IPS-11a (cell line): ENCODE data around the gene GP5.

Experiments used
- H3K4me3 ChIP-seq: one replicate; pipeline ENCODE4 v1.5.1; 2013; ENCODE audit warnings: low read depth, low read length, control low read depth

Gene GP5

DNA sequence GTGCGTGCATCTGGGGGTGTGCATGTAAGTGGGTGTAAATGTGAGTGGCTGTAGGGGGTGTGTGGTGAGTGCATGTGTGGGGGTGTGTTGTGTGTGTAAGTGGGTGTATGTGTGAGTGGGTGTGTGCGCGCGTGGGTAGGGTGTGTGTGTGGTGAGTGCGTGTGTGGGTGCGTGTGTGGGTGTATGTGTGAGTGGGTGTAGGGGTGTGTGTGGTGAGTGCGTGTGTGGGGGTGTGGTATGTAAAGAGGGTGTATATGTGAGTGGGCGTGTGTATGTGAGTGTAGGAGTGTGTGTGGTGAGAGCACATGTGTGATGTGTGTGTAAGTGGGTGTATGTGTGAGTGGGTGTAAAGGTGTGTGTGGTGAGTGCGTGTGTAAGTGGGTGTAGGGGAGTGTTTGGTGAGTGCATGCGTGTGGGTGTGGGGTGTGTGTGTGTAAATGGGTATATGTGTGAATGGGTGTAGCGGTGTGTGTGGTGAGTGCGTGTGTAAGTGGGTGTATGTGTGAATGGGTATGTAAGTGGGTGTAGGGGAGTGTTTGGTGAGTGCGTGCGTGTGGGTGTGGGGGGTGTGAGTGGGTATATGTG, 47.0 kb downstream of the GP5 start:
- no peak overlapping the region for H3K4me3 ChIP-seq

DNA sequence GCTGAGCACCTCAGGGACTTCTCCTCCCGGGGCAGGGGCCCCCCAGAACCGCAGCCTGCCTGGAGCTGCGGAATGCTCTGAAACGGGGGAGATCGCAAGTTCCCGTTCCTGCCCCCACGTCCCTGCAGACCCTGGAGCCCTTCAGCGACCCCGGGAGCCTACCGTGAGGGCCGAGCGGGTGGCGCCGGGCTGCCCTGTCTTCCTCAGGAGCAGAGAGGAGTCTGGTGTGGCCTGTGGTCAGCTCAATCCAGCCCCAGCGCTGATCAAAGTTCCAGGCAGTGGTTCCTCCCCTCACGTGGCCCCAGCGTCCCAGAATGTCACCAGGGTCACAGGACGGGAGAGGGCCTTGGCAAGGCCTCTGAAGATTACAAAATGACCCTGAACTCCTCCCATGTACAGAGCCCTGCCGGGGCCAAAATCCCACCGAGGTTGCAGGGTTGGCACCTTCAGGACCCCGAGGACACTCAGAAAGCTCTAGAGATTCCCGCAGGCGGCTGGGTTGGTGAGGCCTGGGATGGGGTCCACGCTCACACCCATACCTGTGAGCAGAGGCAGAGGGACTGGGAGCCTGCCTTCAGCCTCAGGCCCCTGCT, 47.9 kb downstream of the GP5 start, which contains the start of gene CPN2:
Gene CPN2, minus strand, starts transcription at position 249 of the 593 bp plus-strand sequence. CDS start 8,626 bp downstream, outside the sequence.
- no peak within 1 kb of the TSS for H3K4me3 ChIP-seq

DNA sequence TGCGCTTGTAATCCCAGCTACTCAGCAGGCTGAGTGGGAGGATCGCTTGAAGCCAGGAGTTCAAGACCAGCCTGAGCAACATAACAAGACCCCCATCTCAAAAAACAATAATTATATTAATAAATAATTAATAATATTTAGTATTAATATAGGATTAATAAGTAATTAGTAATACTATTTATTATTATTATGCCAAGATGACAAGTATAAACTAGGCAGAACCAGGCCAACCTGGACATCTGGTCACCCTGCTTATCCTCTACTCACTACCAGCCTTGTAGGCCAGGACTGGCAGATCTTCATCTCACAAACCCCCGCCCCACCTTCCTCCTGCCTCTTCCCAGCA, 48.4 kb downstream of the GP5 start:
- no peak overlapping the region for H3K4me3 ChIP-seq

DNA sequence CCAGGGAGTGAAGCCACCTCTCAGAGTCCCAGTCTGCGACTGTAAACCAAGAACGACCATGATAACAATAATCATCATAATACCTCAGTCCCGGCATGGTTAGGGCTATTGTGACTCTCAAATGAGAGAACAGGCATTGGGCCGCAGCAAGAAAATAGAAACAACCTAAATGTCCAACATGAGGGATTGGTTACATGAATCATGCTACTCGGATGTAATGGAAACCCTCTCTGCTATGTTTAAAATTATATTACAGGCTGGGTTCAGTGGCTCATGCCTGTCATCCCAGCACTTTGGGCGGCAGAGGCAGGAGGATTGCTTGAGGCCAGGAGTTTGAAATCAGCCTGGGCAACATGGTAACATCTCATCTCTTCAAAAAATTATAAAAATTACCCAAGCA, 50.7 kb downstream of the GP5 start:
- H3K4me3 ChIP-seq = no peak overlapping the region

DNA sequence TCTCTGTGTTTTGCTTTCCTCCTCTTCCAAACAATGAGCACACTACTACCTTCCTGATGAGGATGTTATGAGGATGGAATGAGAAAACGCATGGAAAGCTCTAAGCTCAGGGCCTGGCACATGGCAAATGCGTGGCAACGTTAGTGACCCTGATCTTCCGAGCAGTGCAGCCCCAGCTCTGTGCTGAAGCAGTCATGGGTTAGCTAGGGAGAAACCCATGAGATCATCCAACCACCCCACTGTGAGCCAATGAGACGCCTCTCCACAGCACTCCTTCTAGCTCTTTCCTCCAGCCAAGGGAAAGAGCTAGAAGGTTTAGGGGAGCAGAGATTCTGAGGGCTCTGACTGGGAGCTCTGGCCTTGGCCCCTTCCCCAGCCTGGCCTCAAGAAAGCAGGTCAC, 52.4 kb downstream of the GP5 start:
- no peak overlapping the region for H3K4me3 ChIP-seq

DNA sequence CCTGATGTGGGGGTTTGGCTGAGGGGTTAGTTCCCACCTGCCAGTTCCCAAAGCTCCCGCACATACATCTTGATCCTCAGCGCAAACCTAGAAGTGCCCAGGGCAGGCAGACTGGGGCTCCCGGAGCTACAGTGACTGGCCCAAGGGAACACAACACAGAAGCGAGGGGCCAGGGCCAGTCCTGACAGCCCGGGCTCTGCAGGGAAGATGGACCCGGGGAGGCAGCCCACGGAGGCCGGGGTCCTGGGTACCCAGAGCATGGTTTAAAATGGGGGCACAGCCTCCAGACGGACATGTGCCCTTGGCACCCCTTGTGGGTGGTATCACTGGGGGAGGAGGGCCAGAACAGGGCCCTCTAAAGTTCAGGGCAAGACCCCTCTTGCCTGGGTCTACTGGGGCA, 53.0 kb downstream of the GP5 start:
- no peak overlapping the region for H3K4me3 ChIP-seq
